A549 (cell line): ENCODE measurements around the gene ACER1.

Source experiments
- CTCF ChIP-seq: fragments of >200 bp; sonication (Bioruptor Twin); formaldehyde crosslinking; IDR thresholded peaks from 3 replicates; pipeline ENCODE4 v1.5.1; 2016
- E2F6 ChIP-seq: IDR thresholded peaks from 2 replicates; pipeline ENCODE4 v1.6.1; 2012; ENCODE audit warnings: low read depth, borderline replicate concordance
- EHMT2 ChIP-seq: fragments of 200-600 bp; sonication (generic); IDR thresholded peaks from 2 replicates; pipeline ENCODE4 v1.6.1; 2016; ENCODE audit warnings: antibody characterized with exemption, low read depth, mild to moderate bottlenecking, moderate library complexity
- PHF8 ChIP-seq: fragments of 200-600 bp; sonication (generic); IDR thresholded peaks from 2 replicates; pipeline ENCODE4 v1.6.1; 2016; ENCODE audit warnings: low read depth, mild to moderate bottlenecking, antibody characterized with exemption, moderate library complexity, borderline replicate concordance
- POLR2A ChIP-seq: IDR thresholded peaks from 2 replicates; pipeline ENCODE4 v1.6.1; 2012; ENCODE audit warnings: mild to moderate bottlenecking, low read length
- POLR2AphosphoS2 ChIP-seq: conservative IDR thresholded peaks from 2 replicates; pipeline ENCODE4 v1.6.1; 2012; ENCODE audit warnings: low read length, improper control_type of control experiment, inconsistent platforms
- RAD21 ChIP-seq, 2 experiments: fragments of >200 bp in 1 of 2; sonication (Bioruptor Twin) in 1 of 2; formaldehyde crosslinking in 1 of 2; IDR thresholded peaks in 1 of 2; conservative IDR thresholded peaks in 1 of 2; 2 replicates in 1 of 2; 3 replicates in 1 of 2; pipeline ENCODE4 v1.6.1; 2012 to 2018; ENCODE audit warnings: inconsistent platforms in 1 of 2
- RARB ChIP-seq: fragments of 250-450 bp; sonication (Bioruptor Pico); IDR thresholded peaks from 2 replicates; pipeline ENCODE4 v1.8.0; 2021; ENCODE audit warnings: mild to moderate bottlenecking, moderate library complexity
- SMC3 ChIP-seq: fragments of >200 bp; sonication (Bioruptor Twin); formaldehyde crosslinking; IDR thresholded peaks from 3 replicates; pipeline ENCODE4 v1.6.1; 2018; ENCODE audit warnings: inconsistent platforms
- ZFP36 ChIP-seq: fragments of 450-650 bp; IDR thresholded peaks from 2 replicates; pipeline ENCODE4 v1.6.1; 2014; ENCODE audit warnings: borderline replicate concordance; ENCODE audit not compliant: partially characterized antibody
- ZSCAN20 ChIP-seq: fragments of 250-450 bp; sonication (Bioruptor Pico); IDR thresholded peaks from 2 replicates; pipeline ENCODE4 v1.8.0; 2022; ENCODE audit warnings: mild to moderate bottlenecking, moderate library complexity
- TF ChIP-seq, protein P1 (sequence below): fragments of 450-650 bp; IDR thresholded peaks from 2 replicates; pipeline ENCODE4 v1.6.1; 2014; ENCODE audit warnings: antibody characterized with exemption

- no peak for TF ChIP-seq POLR2AphosphoS2
- TF ChIP-seq POLR2A: no peak
- TF ChIP-seq CTCF: no peak
- no peak for TF ChIP-seq E2F6
- TF ChIP-seq SMC3: no peak
- TF ChIP-seq RARB: no peak
- TF ChIP-seq, protein P1, sequence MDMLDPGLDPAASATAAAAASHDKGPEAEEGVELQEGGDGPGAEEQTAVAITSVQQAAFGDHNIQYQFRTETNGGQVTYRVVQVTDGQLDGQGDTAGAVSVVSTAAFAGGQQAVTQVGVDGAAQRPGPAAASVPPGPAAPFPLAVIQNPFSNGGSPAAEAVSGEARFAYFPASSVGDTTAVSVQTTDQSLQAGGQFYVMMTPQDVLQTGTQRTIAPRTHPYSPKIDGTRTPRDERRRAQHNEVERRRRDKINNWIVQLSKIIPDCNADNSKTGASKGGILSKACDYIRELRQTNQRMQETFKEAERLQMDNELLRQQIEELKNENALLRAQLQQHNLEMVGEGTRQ: no peak
- TF ChIP-seq ZFP36: no peak
- TF ChIP-seq EHMT2: no peak
- no peak for TF ChIP-seq PHF8
- no peak for TF ChIP-seq ZSCAN20 (CRISPR knock-in tag)
- TF ChIP-seq RAD21 (conservative IDR thresholded peaks at IDR 0.05 in 1 of 2, IDR thresholded peaks at IDR 0.05 in 1 of 2): no peak
These were observed 41.4 kb downstream of the ACER1 start for GRCh38 chr19:6292006-6292405.
